Tibial nerve (tissue), 4 donors: Measurements from ENCODE around the gene NR2F1-AS1. TPM values are rescaled to one million over a fixed set of nuclear protein-coding genes. Genes with fewer than 3 reads are reported as not detected.
"Not testable (repeated sequence)": the region's sequence is repeated elsewhere in the genome, so short reads cannot be mapped to it uniquely, and the experiment has no call there.

ENCODE experiments used
- DNase-seq, 2 donors: peaks; one replicate each; pipeline ENCODE4 v3.0.0-alpha.2; 2019; ENCODE audit warnings: low spot score in 2 of 2
- H3K27ac ChIP-seq, 4 donors: fragments of 200-600 bp; sonication (generic) in 3 of 4; one replicate each; pipeline ENCODE4 v1.5.1; 2017 to 2019; ENCODE audit warnings: mild to moderate bottlenecking in 1 of 4
- H3K27me3 ChIP-seq, 2 donors: fragments of 200-600 bp; sonication (generic) in 1 of 2; one replicate each; pipeline versions ENCODE4 v1.5.1 to v1.6.0; 2017 to 2019
- H3K36me3 ChIP-seq, 3 donors: fragments of 200-600 bp; sonication (generic); one replicate each; pipeline ENCODE4 v1.5.1; 2018 to 2019
- H3K4me1 ChIP-seq, 4 donors: fragments of 200-600 bp; sonication (generic) in 3 of 4; one replicate each; pipeline ENCODE4 v1.5.1; 2017 to 2019
- H3K4me3 ChIP-seq, 4 donors: fragments of 200-600 bp; sonication (generic) in 3 of 4; one replicate each; pipeline ENCODE4 v1.5.1; 2017 to 2019; ENCODE audit warnings: mild to moderate bottlenecking in 1 of 4, moderate library complexity in 1 of 4
- H3K9me3 ChIP-seq, 4 donors: fragments of 200-600 bp; sonication (generic) in 3 of 4; one replicate each; pipeline ENCODE4 v1.5.1; 2017 to 2019
- EP300 ChIP-seq, 2 donors: sonication (generic); formaldehyde crosslinking; IDR thresholded peaks; one replicate each; pipeline ENCODE4 v1.6.1; 2017; ENCODE audit warnings: antibody characterized with exemption in 2 of 2, mild to moderate bottlenecking in 1 of 2
- POLR2A ChIP-seq, 2 donors: fragments of 450-650 bp; IDR thresholded peaks; one replicate each; pipeline ENCODE4 v1.6.1; 2017; ENCODE audit warnings: antibody characterized with exemption in 2 of 2, mild to moderate bottlenecking in 2 of 2, moderate library complexity in 2 of 2
- WGBS, 2 donors: methylation state at CpG; one replicate each; pipeline ENCODE4 v1.1.5; 2018; 5-methylcytosine and 5-hydroxymethylcytosine counted together
- total RNA-seq, 4 donors: library from RNA; depleted of rRNA; stranded (reverse); fragments of >200 nt; gene quantifications; one replicate each; pipeline ENCODE4 v1.1.0, GENCODE V29; 2016
- TF ChIP-seq, protein P1 (sequence below), 5 experiments: fragments of 200-600 bp in 3 of 5; fragments of 450-650 bp in 2 of 5; sonication (generic) in 3 of 5; IDR thresholded peaks; one replicate each; pipeline ENCODE4 v1.5.1; 2016 to 2019; ENCODE audit warnings: antibody characterized with exemption in 5 of 5, mild to moderate bottlenecking in 3 of 5, moderate library complexity in 2 of 5

Gene NR2F1-AS1
- total RNA-seq, 4 donors from 2014 or later, result 13.5 to 38.4 (median 35.4) TPM

DNA sequence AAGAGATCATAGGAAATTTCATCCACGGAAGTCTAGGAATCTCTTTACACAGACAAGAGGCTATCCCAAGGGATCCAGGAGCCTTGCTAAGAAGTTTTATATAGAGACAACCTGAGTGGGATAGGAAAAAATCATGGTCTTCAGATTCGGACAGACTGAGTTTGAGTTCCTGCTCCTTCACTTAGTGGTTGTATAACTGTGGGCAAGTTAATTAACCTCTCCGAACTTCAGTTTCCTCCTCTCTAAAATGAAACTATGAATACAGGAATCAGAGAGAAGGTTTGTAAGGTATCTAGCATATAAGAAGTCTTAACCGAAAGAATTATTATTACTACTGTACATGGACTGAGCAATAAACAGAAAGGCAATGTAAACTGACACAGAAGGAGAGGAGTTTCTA is 35.1 kb downstream of the NR2F1-AS1 start:
- 72 to 76% methylated on average over 4 of the region's 4 CpGs for WGBS, 2 donors
- peaks cover 0 to 25% (median 0%) of the 10 kb centered on the region in 3 donors for H3K36me3 ChIP-seq
- H3K4me3 ChIP-seq, result no peak overlapping the region
- H3K4me1 ChIP-seq, result peaks cover 0 to 12% (median 0%) of the 10 kb centered on the region in 4 donors
- H3K9me3 ChIP-seq, result no peaks in the 10 kb centered on the region
- H3K27ac ChIP-seq, result peak overlapping the region in 2 of 4 donors; percentile 19 to 52
- no peaks in the 10 kb centered on the region for H3K27me3 ChIP-seq
- no peak for DNase-seq
- TF ChIP-seq, protein P1, sequence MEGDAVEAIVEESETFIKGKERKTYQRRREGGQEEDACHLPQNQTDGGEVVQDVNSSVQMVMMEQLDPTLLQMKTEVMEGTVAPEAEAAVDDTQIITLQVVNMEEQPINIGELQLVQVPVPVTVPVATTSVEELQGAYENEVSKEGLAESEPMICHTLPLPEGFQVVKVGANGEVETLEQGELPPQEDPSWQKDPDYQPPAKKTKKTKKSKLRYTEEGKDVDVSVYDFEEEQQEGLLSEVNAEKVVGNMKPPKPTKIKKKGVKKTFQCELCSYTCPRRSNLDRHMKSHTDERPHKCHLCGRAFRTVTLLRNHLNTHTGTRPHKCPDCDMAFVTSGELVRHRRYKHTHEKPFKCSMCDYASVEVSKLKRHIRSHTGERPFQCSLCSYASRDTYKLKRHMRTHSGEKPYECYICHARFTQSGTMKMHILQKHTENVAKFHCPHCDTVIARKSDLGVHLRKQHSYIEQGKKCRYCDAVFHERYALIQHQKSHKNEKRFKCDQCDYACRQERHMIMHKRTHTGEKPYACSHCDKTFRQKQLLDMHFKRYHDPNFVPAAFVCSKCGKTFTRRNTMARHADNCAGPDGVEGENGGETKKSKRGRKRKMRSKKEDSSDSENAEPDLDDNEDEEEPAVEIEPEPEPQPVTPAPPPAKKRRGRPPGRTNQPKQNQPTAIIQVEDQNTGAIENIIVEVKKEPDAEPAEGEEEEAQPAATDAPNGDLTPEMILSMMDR (IDR thresholded peaks at IDR 0.05), result no peak
- TF ChIP-seq EP300 (IDR thresholded peaks at IDR 0.05), result no peak

DNA sequence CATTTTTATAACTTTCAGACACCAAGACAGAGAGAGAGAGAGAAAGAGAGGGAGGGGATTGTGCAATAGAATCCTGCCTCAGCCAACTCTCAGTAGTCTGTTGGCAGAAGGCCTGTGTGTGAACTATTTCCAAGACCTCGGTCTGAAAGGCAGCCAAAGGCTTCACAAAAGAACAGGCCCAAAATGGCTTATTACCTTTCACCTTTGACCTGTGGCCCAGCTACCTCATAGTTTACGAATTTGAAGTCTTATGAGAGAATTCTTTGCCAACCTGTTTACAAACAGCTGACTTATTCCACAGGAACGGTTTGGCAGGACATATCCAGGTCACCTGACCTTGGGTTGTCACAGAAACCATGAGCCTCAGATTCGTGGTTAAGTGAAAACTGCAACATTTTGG is 48.6 kb downstream of the NR2F1-AS1 start:
- Histone ChIP-seq H3K4me1 (peaks cover 0 to 24% (median 4%) of the 10 kb centered on the region in 4 donors), H3K27me3 (no peaks in the 10 kb centered on the region), H3K27ac (peak overlapping the region in 2 of 4 donors; percentile 72 to 78), H3K36me3 (peaks cover 0 to 26% (median 0%) of the 10 kb centered on the region in 3 donors), H3K4me3 (no peak overlapping the region), H3K9me3 (peaks cover 0 to 17% (median 6%) of the 10 kb centered on the region in 4 donors)
- TF ChIP-seq, protein P1 (IDR thresholded peaks at IDR 0.05), result peak in 1 of 5 experiments; percentile 15
- no peak for TF ChIP-seq POLR2A (IDR thresholded peaks at IDR 0.05)
- TF ChIP-seq EP300 (IDR thresholded peaks at IDR 0.05), result peak; percentile 79 to 97
- DNase-seq, result peak; percentile 84 to 98
- WGBS, 2 donors, result 11 to 16% methylated on average over 4 of the region's 4 CpGs

DNA sequence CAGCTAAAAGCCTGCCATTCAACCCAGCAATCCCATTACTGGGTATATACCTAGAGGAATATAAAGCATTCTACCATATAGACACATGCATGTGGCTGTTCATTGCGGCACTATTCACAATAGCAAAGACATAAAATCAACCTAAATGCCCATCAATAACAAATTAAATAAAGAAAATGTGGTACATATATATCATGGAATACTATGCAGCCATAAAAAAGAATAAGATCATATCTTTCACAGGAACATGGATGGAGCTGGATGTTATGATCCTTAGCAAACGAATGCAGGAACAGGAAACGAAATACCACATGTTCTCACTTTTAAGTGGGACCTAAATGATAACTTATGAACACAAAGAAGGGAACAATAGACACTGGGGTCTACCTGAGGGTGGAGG is 59.2 kb downstream of the NR2F1-AS1 start:
- not testable (repeated sequence) for H3K4me3 ChIP-seq, H3K4me1 ChIP-seq, H3K27me3 ChIP-seq, H3K27ac ChIP-seq, DNase-seq
- Histone ChIP-seq H3K9me3 (peaks cover 0 to 51% (median 13%) of the 10 kb centered on the region in 4 donors), H3K36me3 (peaks cover 0 to 51% (median 0%) of the 10 kb centered on the region in 3 donors)
- 91 to 93% methylated on average over 3 of the region's 3 CpGs for WGBS, 2 donors

DNA sequence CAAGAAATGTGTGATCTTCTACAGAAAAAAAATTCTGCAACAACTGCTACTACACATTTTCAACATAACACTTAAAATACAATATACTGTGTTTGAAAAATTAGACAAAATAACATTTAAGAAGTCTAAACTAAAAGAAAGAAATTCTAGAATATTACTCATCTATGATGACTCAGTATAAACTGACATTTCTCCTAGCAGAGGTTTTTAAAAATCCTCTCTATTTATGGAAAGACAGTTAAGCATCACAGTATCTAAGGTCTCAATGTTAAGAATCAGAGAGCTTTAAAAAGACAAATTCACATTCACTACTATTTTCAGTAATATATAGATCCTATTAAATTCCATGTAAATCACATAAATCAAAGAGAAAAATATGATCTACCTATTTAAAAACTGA is 61.3 kb downstream of the NR2F1-AS1 start:
- Histone ChIP-seq H3K27me3 (no peaks in the 10 kb centered on the region), H3K27ac (no peak overlapping the region), H3K36me3 (peaks cover 0 to 33% (median 0%) of the 10 kb centered on the region in 3 donors), H3K4me3 (no peak overlapping the region), H3K4me1 (peaks cover 0 to 4% (median 0%) of the 10 kb centered on the region in 4 donors), H3K9me3 (peaks cover 0 to 32% (median 5%) of the 10 kb centered on the region in 4 donors)
- TF ChIP-seq, protein P1 (IDR thresholded peaks at IDR 0.05), result no peak
- no peak for TF ChIP-seq POLR2A (IDR thresholded peaks at IDR 0.05)
- TF ChIP-seq EP300 (IDR thresholded peaks at IDR 0.05), result no peak
- no peak for DNase-seq

DNA sequence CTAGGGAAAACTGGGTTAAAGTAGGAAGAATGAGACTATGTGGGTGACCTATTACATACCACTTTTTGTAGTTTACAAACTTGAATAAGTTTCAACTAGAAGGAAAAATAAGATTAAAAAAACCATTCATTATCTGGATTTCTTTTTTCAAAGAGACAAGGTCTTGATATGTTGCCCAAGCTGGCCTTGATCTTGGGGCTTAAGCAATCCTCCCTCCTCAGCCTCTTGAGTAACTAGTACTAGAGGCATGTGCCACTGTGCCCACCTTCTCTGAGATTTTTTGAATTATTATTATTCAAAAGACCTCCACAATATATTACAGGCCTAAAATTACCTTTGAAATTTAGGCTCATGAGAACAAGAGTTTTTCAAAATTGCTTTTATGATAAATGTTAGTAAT is 63.2 kb downstream of the NR2F1-AS1 start:
- DNase-seq, result no peak
- Histone ChIP-seq H3K27me3 (no peaks in the 10 kb centered on the region), H3K9me3 (peaks cover 0 to 14% (median under 1%) of the 10 kb centered on the region in 4 donors), H3K36me3 (peaks cover 0 to 14% (median 0%) of the 10 kb centered on the region in 3 donors), H3K4me1 (peaks cover 0 to 4% (median 0%) of the 10 kb centered on the region in 4 donors), H3K27ac (no peak overlapping the region), H3K4me3 (no peak overlapping the region)
- TF ChIP-seq EP300 (IDR thresholded peaks at IDR 0.05) (no peak), POLR2A (IDR thresholded peaks at IDR 0.05) (no peak)
- TF ChIP-seq, protein P1 (IDR thresholded peaks at IDR 0.05), result no peak

DNA sequence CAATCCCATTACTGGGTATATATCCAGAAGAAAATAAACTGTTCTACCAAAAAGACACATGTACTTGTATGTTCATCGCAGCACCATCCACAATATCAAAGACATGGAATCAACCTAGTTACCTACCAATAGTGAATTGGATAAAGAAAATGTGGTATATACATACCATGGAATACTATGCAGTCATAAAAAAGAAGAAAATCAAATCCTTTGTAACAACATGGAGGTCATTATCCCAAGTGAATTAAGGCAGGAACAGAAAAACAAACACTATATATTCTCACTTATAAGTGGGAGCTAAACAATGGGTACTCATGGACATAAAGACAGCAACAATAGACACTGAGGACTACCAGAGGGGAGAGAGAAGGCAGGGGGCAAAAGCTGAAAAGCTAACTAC is 67.7 kb downstream of the NR2F1-AS1 start:
- Histone ChIP-seq H3K9me3 (no peaks in the 10 kb centered on the region), H3K27me3 (no peaks in the 10 kb centered on the region), H3K4me3 (no peak overlapping the region), H3K4me1 (peaks cover 0 to 11% (median 0%) of the 10 kb centered on the region in 4 donors), H3K36me3 (no peaks in the 10 kb centered on the region), H3K27ac (no peak overlapping the region)
- TF ChIP-seq POLR2A (IDR thresholded peaks at IDR 0.05) (no peak), EP300 (IDR thresholded peaks at IDR 0.05) (no peak)
- TF ChIP-seq, protein P1 (IDR thresholded peaks at IDR 0.05), result no peak
- WGBS, 2 donors, result 97 to 100% methylated on average over 1 of the region's 1 CpG
- DNase-seq, result no peak
